Omental fat pad (tissue), 4 donors: ENCODE measurements around the gene SLC8A3. TPM values are rescaled to one million over a fixed set of nuclear protein-coding genes. Genes with fewer than 3 reads are reported as not detected.
A peak's percentile ranks its signal among the peaks of the same experiment; 100 is the strongest.

ENCODE experiments used
- ATAC-seq: fragments of 150-250 bp; one replicate; pipeline ENCODE4 v1.9.1; 2016; ENCODE audit warnings: mild to moderate bottlenecking, moderate library complexity; ENCODE audit not compliant: low FRiP score
- DNase-seq: peaks from one replicate; pipeline ENCODE4 v3.0.0-alpha.2; 2019; ENCODE audit warnings: low spot score
- total RNA-seq, 4 donors: library from RNA; depleted of rRNA; stranded (reverse); fragments of >200 nt; gene quantifications; one replicate each; pipeline ENCODE4 v1.1.0, GENCODE V29; 2016
- TF ChIP-seq, protein P1 (sequence below), 3 donors: fragments of 450-650 bp; IDR thresholded peaks; one replicate each; pipeline ENCODE4 v1.5.1; 2016 to 2017; ENCODE audit warnings: antibody characterized with exemption in 3 of 3, mild to moderate bottlenecking in 3 of 3, moderate library complexity in 2 of 3

Gene SLC8A3
- total RNA-seq, 4 donors from 2014 or later: 0.09 to 0.79 (median 0.24) TPM; not detected in 1

GRCh38 chr14:70032447-70032846, 156.3 kb downstream of the SLC8A3 start:
- ATAC-seq (no peak), DNase-seq (no peak)
- TF ChIP-seq, protein P1, sequence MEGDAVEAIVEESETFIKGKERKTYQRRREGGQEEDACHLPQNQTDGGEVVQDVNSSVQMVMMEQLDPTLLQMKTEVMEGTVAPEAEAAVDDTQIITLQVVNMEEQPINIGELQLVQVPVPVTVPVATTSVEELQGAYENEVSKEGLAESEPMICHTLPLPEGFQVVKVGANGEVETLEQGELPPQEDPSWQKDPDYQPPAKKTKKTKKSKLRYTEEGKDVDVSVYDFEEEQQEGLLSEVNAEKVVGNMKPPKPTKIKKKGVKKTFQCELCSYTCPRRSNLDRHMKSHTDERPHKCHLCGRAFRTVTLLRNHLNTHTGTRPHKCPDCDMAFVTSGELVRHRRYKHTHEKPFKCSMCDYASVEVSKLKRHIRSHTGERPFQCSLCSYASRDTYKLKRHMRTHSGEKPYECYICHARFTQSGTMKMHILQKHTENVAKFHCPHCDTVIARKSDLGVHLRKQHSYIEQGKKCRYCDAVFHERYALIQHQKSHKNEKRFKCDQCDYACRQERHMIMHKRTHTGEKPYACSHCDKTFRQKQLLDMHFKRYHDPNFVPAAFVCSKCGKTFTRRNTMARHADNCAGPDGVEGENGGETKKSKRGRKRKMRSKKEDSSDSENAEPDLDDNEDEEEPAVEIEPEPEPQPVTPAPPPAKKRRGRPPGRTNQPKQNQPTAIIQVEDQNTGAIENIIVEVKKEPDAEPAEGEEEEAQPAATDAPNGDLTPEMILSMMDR (IDR thresholded peaks at IDR 0.05): no peak

GRCh38 chr14:70032016-70032415, 156.7 kb downstream of the SLC8A3 start:
- ATAC-seq: no peak
- TF ChIP-seq, protein P1 (IDR thresholded peaks at IDR 0.05): no peak
- DNase-seq: no peak

DNA sequence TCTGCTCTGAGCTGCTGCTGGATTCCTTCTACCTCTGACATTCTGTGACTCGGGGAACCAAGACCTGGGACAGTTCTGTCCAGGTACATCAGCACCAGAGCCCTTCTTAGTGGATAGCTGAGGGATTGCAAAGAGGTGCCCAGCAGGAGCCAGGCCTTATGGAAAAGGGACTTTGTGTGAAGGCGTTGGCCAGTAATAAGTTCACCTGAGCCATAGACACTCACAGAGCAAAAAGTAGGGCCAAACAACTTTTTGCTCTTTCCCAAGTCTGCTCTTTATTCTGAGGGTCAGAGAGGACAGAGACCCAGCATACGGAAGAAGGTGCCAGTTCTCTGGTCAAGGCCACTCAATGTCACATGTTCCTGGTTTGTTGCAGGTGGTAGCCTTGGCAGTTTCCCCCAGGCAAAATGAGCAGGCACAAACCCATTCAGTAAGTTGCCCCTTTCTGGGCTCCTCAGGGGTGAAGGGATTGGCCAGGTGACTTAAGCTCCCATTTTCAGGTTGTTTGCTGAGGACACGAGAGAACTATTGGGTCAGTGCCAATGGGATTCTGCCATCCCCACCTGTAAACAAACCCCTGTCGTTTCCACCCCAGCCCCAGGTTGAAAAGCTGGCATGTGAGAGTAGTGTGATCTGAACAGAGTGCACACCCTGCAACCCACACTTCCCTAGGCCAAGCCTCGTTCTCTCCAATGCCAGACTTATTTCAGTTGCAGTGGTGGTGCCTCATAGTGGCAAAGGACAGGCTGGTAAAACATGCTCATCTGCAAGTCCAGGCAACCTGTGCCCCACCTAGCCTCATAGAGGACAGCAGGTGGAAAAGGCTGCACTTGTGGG, 159.2 kb downstream of the SLC8A3 start:
- ATAC-seq (no peak), DNase-seq (no peak)
- TF ChIP-seq, protein P1 (IDR thresholded peaks at IDR 0.05): no peak

GRCh38 chr14:70027785-70028428, 160.8 kb downstream of the SLC8A3 start:
- TF ChIP-seq, protein P1 (IDR thresholded peaks at IDR 0.05): peak in 1 of 3 donors; percentile 55
- DNase-seq (peak; percentile 87), ATAC-seq (no peak)

DNA sequence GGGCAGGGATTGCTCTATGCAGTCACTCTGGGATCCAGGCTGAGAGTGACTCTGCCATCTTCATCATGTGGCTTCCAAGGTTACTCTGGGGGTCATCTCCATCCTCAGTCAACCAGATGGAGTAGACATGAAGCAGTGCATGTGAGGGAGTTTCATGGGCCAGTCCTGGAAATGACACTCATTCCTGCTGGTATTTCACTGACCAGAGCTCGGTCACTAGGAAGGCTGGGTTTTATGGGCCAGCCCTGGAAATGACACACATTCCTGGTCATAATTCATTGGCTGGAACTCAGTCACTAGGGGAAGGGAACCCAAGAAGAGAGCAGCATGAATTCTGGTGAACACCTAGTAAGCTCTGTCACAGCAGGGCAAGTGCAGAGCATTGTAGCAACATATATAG, 164.9 kb downstream of the SLC8A3 start:
- TF ChIP-seq, protein P1 (IDR thresholded peaks at IDR 0.05): no peak
- no peak for ATAC-seq
- DNase-seq: no peak

GRCh38 chr14:70022771-70023445, 165.8 kb downstream of the SLC8A3 start:
- no peak for DNase-seq
- no peak for ATAC-seq
- TF ChIP-seq, protein P1 (IDR thresholded peaks at IDR 0.05): no peak
